NCI-H1092 (cell line): ENCODE results near the gene NOX5.

Source experiments
- DNase-seq: peaks from one replicate; lab custom pipeline; 2025; lab: John Stamatoyannopoulos, UW

Gene NOX5

GRCh38 chr15:69100821-69101220, 86.3 kb downstream of the NOX5 start:
- no peak for DNase-seq

GRCh38 chr15:69104050-69104750, 89.7 kb downstream of the NOX5 start:
- no peak for DNase-seq

- no peak for DNase-seq
These were observed 91.0 kb downstream of the NOX5 start for GRCh38 chr15:69105451-69105985.

GRCh38 chr15:69107025-69107620, 92.6 kb downstream of the NOX5 start:
- no peak for DNase-seq
